OCI-LY3 (cell line): ENCODE results near the gene TUG1.
A peak's percentile ranks its signal among the peaks of the same experiment; 100 is the strongest.

ENCODE experiments used
- H2AFZ ChIP-seq: fragments of 200-600, 300-600 bp; shearing (Covaris generic); 2 replicates; pipeline ENCODE4 v1.6.0; 2014; ENCODE audit warnings: antibody characterized with exemption, low read depth, low read length
- H3K27ac ChIP-seq: fragments of 200-600, 300-600 bp; sonication (generic); 2 replicates; pipeline ENCODE4 v1.5.1; 2014; ENCODE audit warnings: mild to moderate bottlenecking, low read length, moderate library complexity, mixed read lengths
- H3K27me3 ChIP-seq: fragments of 200-600, 300-600 bp; sonication (generic); 2 replicates; pipeline ENCODE4 v1.6.1; 2014; ENCODE audit warnings: low read depth, low read length, mixed read lengths
- H3K36me3 ChIP-seq: fragments of 200-600, 300-600 bp; sonication (generic); replicated peaks from 2 replicates; pipeline ENCODE3; 2014; ENCODE audit warnings: low read depth, low read length, mixed read lengths
- H3K4me1 ChIP-seq: fragments of 300-600, 200-600 bp; sonication (generic); 2 replicates; pipeline ENCODE4 v1.6.1; 2014; ENCODE audit warnings: low read length, mixed read lengths
- H3K4me2 ChIP-seq: fragments of 200-600, 300-600 bp; sonication (generic); 2 replicates; pipeline ENCODE4 v1.6.1; 2014; ENCODE audit warnings: low read length, mixed read lengths
- H3K4me3 ChIP-seq: fragments of 300-600, 200-600 bp; sonication (generic); 2 replicates; pipeline ENCODE4 v1.5.1; 2014; ENCODE audit warnings: antibody characterized with exemption, mild to moderate bottlenecking, low read length, moderate library complexity
- H3K79me2 ChIP-seq: fragments of 300-600, 200-600 bp; shearing (Covaris generic); 2 replicates; pipeline ENCODE4 v1.6.1; 2014; ENCODE audit warnings: mild to moderate bottlenecking, low read length, mixed read lengths
- H3K9ac ChIP-seq: fragments of 300-600, 200-600 bp; shearing (Covaris generic); 2 replicates; pipeline ENCODE4 v1.6.0; 2014; ENCODE audit warnings: mild to moderate bottlenecking, low read length, moderate library complexity
- H3K9me3 ChIP-seq: fragments of 200-600, 300-600 bp; shearing (Covaris generic); 2 replicates; pipeline ENCODE4 v1.6.1; 2014; ENCODE audit warnings: low read length, mixed read lengths; ENCODE audit not compliant: insufficient read depth
- H4K20me1 ChIP-seq: fragments of 200-600, 300-600 bp; sonication (generic); 2 replicates; pipeline ENCODE4 v1.6.1; 2016; ENCODE audit warnings: low read length, mixed read lengths; ENCODE audit not compliant: insufficient read depth
- CTCF ChIP-seq: fragments of 200-600, 300-600 bp; sonication (generic); IDR thresholded peaks from 2 replicates; pipeline ENCODE4 v1.5.1; 2014; ENCODE audit warnings: antibody characterized with exemption, low read length, low read depth
- EZH2phosphoT487 ChIP-seq: fragments of 200-600 bp; shearing (Covaris generic); IDR thresholded peaks from 2 replicates; pipeline ENCODE4 v1.6.1; 2018; ENCODE audit warnings: antibody characterized with exemption, mixed run types, low read depth

The TUG1 gene

GRCh38 chr22:30968015-30968923, 796 bp upstream of the TUG1 start, which contains the start of gene MORC2:
Gene MORC2 (minus strand): TSS chr22:30968774. CDS start chr22:30967889, 885 bp downstream.
- Histone ChIP-seq H3K9me3 (0 out of 2 replicates have a peak, but pooled peaks cover 16% of the 10 kb centered on the region), H3K36me3 (peaks cover 61% of the 10 kb centered on the region), H2AFZ (peak within 1 kb of the TSS; percentile 48), H3K4me1 (peaks cover 21% of the 10 kb centered on the region), H3K27me3 (no peaks in the 10 kb centered on the region), H3K79me2 (peaks cover 92% of the 10 kb centered on the region), H3K4me2 (peak within 1 kb of the TSS; percentile 95), H3K27ac (peak within 1 kb of the TSS; percentile 78), H3K4me3 (peak within 1 kb of the TSS; percentile 96), H4K20me1 (peaks cover 27% of the 10 kb centered on the region), H3K9ac (peak within 1 kb of the TSS; percentile 83)
- no peak for TF ChIP-seq EZH2phosphoT487
- TF ChIP-seq CTCF = no peak

GRCh38 chr22:30969532-30970355, 679 bp downstream of the TUG1 start:
- Histone ChIP-seq H4K20me1 (peaks cover 27% of the 10 kb centered on the region), H3K36me3 (peaks cover 76% of the 10 kb centered on the region), H3K27me3 (no peaks in the 10 kb centered on the region), H3K4me3 (peak overlapping the region; percentile 96), H3K9ac (peak overlapping the region; percentile 83), H2AFZ (peak overlapping the region; percentile 48; the same call in 1 of the 2 replicates), H3K9me3 (0 out of 2 replicates have a peak, but pooled peaks cover 17% of the 10 kb centered on the region), H3K79me2 (peaks cover 93% of the 10 kb centered on the region), H3K27ac (peak overlapping the region; percentile 78), H3K4me1 (peaks cover 21% of the 10 kb centered on the region), H3K4me2 (peak overlapping the region; percentile 95)
- TF ChIP-seq CTCF = 0 out of 2 replicates have a peak, but pooled peaks have one; percentile 20
- TF ChIP-seq EZH2phosphoT487 = no peak

GRCh38 chr22:30970356-30970746, 1.3 kb downstream of the TUG1 start:
- Histone ChIP-seq H3K36me3 (peaks cover 82% of the 10 kb centered on the region), H3K9ac (peak overlapping the region; percentile 83), H3K4me3 (peak overlapping the region; percentile 96), H2AFZ (no peak overlapping the region), H3K4me2 (peak overlapping the region; percentile 95), H3K27me3 (no peaks in the 10 kb centered on the region), H3K27ac (no peak overlapping the region), H4K20me1 (peaks cover 27% of the 10 kb centered on the region), H3K9me3 (0 out of 2 replicates have a peak, but pooled peaks cover 19% of the 10 kb centered on the region), H3K4me1 (peaks cover 21% of the 10 kb centered on the region), H3K79me2 (peaks cover 94% of the 10 kb centered on the region)
- TF ChIP-seq EZH2phosphoT487 (no peak), CTCF (no peak)
